ENCODE measurements around the gene BCL2.
"Not testable (repeated sequence)": the region's sequence is repeated elsewhere in the genome, so short reads cannot be mapped to it uniquely, and the experiment has no call there.

Gene BCL2

GRCh38 chr18:63319383-63320122 lies at the start of gene BCL2:
Gene BCL2 (minus strand): TSS chr18:63319769.
- Mint-ChIP-seq H3K4me3 (peak within 1 kb of the TSS; percentile 94 to 97), H3K27ac (peak within 1 kb of the TSS; percentile 98), H3K27me3 (no peaks in the 10 kb centered on the region), H3K9me3 (no peaks in the 10 kb centered on the region), H3K36me3 (peaks cover 35 to 41% of the 10 kb centered on the region in 2 donors), H3K4me1 (peaks cover 28 to 40% of the 10 kb centered on the region in 2 donors)
- ATAC-seq (replicated peaks) (peak; percentile 19 to 32), DNase-seq (no peak)

- H3K9me3 Mint-ChIP-seq, result peaks cover 0 to 8% of the 10 kb centered on the region in 2 donors
- peaks cover 2 to 14% of the 10 kb centered on the region in 2 donors for H3K36me3 Mint-ChIP-seq
- ATAC-seq (replicated peaks), result no peak
- H3K27ac Mint-ChIP-seq, result peak overlapping the region; percentile 88
- H3K27me3 Mint-ChIP-seq, result no peaks in the 10 kb centered on the region
- DNase-seq, result no peak
- H3K4me3 Mint-ChIP-seq, result peak overlapping the region; percentile 93 to 96
- H3K4me1 Mint-ChIP-seq, result peaks cover 10 to 24% of the 10 kb centered on the region in 2 donors
These were observed 49.0 kb upstream of the BCL2 start for GRCh38 chr18:63368611-63369010.

GRCh38 chr18:63367053-63367953 lies 47.7 kb upstream of the BCL2 start, which contains the start of gene KDSR:
Gene KDSR (minus strand): TSS chr18:63367206. CDS start chr18:63367118, 88 bp downstream.
- ATAC-seq (replicated peaks) (peak; percentile 89 to 92), DNase-seq (peak; percentile 80)
- H3K27ac Mint-ChIP-seq, result peak within 1 kb of the TSS; percentile 92
- H3K4me3 Mint-ChIP-seq, result peak within 1 kb of the TSS; percentile 93 to 96
- H3K4me1 Mint-ChIP-seq, result peaks cover 10 to 24% of the 10 kb centered on the region in 2 donors
- H3K36me3 Mint-ChIP-seq, result peaks cover 2 to 16% of the 10 kb centered on the region in 2 donors
- no peaks in the 10 kb centered on the region for H3K27me3 Mint-ChIP-seq
- peaks cover 0 to 8% of the 10 kb centered on the region in 2 donors for H3K9me3 Mint-ChIP-seq

DNA sequence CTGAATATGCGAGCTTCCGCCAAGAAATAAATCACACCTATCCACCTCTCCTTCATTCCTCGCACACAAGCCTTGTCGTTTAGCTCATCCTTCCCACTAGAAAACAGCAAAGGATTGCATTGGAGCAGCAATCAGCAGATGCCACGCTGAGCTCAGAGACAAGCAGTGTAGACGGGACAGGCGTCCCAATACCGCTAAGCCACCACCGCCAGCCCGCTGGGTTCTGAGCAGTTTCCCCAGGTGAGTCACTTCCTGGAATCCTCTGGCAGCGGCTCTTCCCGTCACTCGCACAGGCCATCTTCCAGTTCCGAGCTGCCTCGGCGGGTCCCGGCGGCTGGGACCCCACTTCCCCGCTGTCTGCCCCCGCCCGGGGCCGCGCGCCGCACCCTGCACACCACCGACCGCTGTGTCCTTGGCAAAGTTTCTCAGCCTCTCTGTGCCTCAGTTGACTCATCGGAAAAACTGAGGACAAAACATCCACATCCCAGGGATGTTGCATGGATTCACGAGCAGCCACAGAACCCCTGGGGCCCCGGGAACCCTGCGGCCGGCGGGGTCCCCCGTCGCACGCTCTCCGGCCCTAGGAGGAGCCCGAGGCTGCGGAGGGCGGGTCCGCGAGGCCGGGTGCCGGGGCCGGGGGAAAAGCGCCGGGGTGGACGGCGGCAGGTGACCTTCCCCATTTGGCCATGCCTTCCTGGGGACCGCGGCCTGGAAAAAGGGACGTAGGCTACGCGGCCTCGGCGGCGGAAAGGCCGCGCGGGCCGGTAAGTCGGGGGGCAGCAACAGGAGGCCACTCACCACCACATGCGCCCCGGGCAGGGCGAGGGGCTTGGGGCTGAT lies 46.9 kb upstream of the BCL2 start:
- peaks cover 7 to 21% of the 10 kb centered on the region in 2 donors for H3K36me3 Mint-ChIP-seq
- no peaks in the 10 kb centered on the region for H3K27me3 Mint-ChIP-seq
- ATAC-seq (replicated peaks), result peak; percentile 40 to 44
- peak overlapping the region; percentile 93 to 96 for H3K4me3 Mint-ChIP-seq
- H3K4me1 Mint-ChIP-seq, result peaks cover 10 to 24% of the 10 kb centered on the region in 2 donors
- peak; percentile 15 for DNase-seq
- H3K9me3 Mint-ChIP-seq, result peaks cover 0 to 8% of the 10 kb centered on the region in 2 donors
- H3K27ac Mint-ChIP-seq, result peak overlapping the region; percentile 89

DNA sequence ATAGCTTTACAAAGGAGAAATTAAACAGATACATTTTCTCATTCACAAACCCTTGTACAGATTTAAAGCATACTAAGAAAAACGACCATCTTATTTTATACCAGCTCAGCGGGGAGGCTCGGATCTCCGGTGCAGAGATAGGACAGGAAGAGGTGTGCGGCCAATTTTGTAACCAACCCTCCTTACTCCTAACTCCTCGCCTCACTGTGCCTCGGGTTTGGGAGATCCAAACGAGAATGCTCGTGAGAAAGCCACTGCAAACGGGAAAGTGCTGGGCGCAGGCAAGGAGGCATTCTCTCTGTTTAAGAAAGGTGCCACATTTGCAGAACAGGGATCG lies 46.3 kb upstream of the BCL2 start:
- Mint-ChIP-seq H3K9me3 (peaks cover 0 to 8% of the 10 kb centered on the region in 2 donors), H3K4me3 (peak overlapping the region; percentile 93 to 96), H3K27me3 (no peaks in the 10 kb centered on the region), H3K4me1 (peaks cover 10 to 24% of the 10 kb centered on the region in 2 donors), H3K36me3 (peaks cover 7 to 21% of the 10 kb centered on the region in 2 donors), H3K27ac (peak overlapping the region; percentile 89)
- ATAC-seq (replicated peaks) (no peak), DNase-seq (no peak)

- Mint-ChIP-seq H3K4me1 (peaks cover 10 to 24% of the 10 kb centered on the region in 2 donors), H3K36me3 (peaks cover 7 to 16% of the 10 kb centered on the region in 2 donors), H3K27ac (no peak overlapping the region), H3K9me3 (peaks cover 0 to 7% of the 10 kb centered on the region in 2 donors), H3K4me3 (no peak overlapping the region), H3K27me3 (no peaks in the 10 kb centered on the region)
- ATAC-seq (replicated peaks) (no peak), DNase-seq (no peak)
These were observed 44.4 kb upstream of the BCL2 start for GRCh38 chr18:63363951-63364350.

GRCh38 chr18:63363420-63363819 lies 43.9 kb upstream of the BCL2 start:
- Mint-ChIP-seq H3K4me1 (peaks cover 10 to 22% of the 10 kb centered on the region in 2 donors), H3K36me3 (peaks cover 7 to 13% of the 10 kb centered on the region in 2 donors)
- H3K27ac Mint-ChIP-seq; ATAC-seq (replicated peaks); H3K9me3 Mint-ChIP-seq; DNase-seq; H3K27me3 Mint-ChIP-seq; H3K4me3 Mint-ChIP-seq: not testable (repeated sequence)

DNA sequence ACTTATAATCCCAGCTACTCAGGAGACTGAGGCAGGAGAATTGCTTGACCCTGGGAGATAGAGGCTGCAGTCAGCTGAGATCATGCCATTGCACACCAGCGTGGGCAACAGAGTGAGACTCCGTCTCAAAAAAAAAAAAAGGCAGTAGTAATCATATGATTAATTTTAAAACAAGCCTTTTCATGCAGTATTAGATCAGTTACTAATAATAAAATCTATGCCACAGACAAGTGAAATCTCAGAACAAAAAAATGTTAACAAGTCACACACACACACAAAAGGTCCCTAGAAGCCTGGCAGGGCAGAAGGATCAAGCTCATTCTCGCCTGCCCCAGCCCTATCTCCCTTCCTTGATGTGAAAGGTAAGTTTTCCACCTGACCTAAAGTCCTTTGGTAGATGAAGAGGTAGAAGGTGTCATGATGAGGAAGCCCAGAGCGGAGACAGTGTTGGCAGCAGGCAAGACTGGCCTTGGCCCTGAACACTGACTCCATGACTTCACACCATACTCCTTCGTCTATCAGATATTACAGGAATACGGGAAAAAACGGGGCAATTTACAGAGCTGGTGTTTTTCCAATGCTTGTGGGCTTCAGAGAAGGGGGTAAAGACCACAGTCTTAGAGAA lies 36.8 kb upstream of the BCL2 start:
- Mint-ChIP-seq H3K4me1 (no peaks in the 10 kb centered on the region), H3K36me3 (peaks cover 14 to 27% of the 10 kb centered on the region in 2 donors), H3K27me3 (no peaks in the 10 kb centered on the region), H3K9me3 (no peaks in the 10 kb centered on the region), H3K27ac (no peak overlapping the region), H3K4me3 (no peak overlapping the region)
- DNase-seq, result no peak
- no peak for ATAC-seq (replicated peaks)

DNA sequence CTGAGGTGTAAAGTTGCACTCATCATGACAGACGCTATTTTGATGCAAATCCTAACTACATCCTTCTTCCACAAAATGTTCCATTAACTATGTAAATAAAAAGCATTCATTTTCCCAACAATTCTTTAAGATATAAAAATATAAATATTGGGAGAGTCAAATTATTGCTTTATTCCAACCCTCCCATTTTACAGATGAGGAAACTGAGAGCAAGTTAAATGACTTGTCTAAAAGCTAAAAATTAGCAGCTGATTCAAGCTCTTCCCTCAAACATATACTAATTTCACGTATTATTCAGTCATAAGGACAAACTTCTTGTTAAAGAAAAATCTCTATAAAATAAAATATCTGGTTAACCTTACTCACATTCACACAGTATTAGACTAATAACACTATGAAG lies 30.7 kb upstream of the BCL2 start:
- DNase-seq (no peak), ATAC-seq (replicated peaks) (no peak)
- peaks cover 31 to 46% of the 10 kb centered on the region in 2 donors for H3K36me3 Mint-ChIP-seq

DNA sequence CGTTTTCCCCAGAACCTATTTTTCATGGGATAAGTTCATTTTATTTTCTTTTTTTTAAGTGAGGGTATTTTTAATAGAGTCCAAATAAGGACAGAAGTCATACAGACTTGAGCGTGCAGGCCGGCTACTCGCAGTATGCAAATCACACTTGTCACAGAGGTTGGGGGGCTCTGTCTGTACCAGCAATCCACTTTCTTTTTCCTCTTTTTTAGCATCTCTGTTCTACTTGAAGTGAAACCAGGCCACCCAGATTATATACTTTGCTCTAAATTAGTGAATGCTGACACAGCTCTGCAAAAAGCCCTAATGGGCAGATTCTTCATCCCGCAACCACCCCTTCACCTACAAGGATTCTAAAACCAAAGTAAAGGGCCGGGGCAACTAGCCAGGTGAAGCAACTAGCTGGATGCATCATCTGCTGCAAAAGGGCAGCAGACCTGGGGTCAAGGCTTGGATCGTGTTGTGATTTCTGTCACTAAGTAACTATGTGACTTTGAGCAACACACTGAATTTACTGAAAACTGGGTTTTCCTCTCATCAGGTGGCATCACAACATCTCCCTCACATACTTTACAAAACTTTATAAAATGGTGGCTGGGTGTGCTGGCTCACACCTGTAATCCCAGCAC lies 29.1 kb upstream of the BCL2 start:
- H3K4me3 Mint-ChIP-seq, result no peak overlapping the region
- H3K4me1 Mint-ChIP-seq, result peaks cover 0 to 4% of the 10 kb centered on the region in 2 donors
- no peak overlapping the region for H3K27ac Mint-ChIP-seq
- no peaks in the 10 kb centered on the region for H3K9me3 Mint-ChIP-seq
- ATAC-seq (replicated peaks) (peak in 1 of 2 donors; percentile 41), DNase-seq (no peak)
- no peaks in the 10 kb centered on the region for H3K27me3 Mint-ChIP-seq
- peaks cover 39 to 49% of the 10 kb centered on the region in 2 donors for H3K36me3 Mint-ChIP-seq

More for the DNA sequence above, 30.7 kb upstream of the BCL2 start:
- Mint-ChIP-seq H3K9me3 (no peaks in the 10 kb centered on the region), H3K27me3 (no peaks in the 10 kb centered on the region), H3K4me1 (peaks cover 0 to 2% of the 10 kb centered on the region in 2 donors), H3K4me3 (no peak overlapping the region), H3K27ac (no peak overlapping the region)

DNA sequence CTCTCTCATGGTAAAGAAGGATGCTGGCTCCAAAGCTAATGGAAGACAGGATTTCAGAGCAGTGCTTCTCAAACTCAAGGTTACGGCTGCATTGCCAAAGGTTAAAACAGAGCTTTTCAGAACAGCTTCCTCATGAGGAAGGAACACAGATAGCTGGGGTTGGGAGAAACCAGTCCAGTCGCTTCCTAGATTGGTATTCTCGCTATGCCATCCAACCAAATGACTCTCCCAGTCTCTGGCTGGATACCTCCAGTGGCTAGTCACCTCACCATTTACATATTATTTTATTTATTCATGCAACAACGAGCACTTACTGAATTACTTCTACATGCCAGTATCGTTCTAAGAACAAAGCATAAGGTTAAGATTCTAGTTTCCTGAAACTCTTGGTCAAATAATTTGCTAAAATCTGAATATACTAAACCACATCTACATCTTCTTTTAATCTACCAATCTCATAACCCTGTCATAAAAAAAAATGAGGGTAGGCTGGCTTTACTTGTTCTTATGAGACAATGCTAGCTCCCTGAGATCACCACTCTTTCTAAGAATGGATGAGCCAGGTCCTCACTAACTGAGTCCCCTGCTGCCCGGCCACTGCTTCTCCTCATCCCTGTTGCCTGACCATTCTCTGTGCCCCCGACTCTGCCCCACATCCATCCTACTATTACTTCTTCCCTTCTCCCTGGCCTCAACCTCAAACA lies 27.1 kb upstream of the BCL2 start:
- Mint-ChIP-seq H3K27me3 (no peaks in the 10 kb centered on the region), H3K27ac (no peak overlapping the region), H3K4me1 (peaks cover 0 to 4% of the 10 kb centered on the region in 2 donors), H3K4me3 (no peak overlapping the region), H3K36me3 (peaks cover 40 to 57% of the 10 kb centered on the region in 2 donors), H3K9me3 (no peaks in the 10 kb centered on the region)
- no peak for DNase-seq
- no peak for ATAC-seq (replicated peaks)

DNA sequence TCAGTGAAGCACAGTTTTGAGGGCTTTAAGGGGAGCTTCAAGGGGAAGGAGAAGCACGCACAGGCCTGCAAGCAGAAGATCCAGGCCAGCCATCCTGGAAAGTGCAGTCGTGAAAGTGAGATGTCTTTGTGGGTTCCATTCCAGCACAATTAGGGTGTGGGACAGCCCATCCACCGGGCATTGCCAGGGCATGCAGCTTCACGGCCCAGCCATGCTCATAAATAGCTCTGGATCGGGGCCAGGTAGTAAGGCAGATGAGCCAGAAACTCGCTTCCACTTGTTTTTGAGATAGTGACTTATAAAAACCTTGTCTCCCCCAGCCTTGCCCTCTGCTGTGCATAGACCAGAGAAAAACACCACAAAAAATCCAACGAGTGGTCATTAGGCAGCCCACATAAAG lies 26.5 kb upstream of the BCL2 start:
- DNase-seq (no peak), ATAC-seq (replicated peaks) (no peak)
- H3K9me3 Mint-ChIP-seq, result no peaks in the 10 kb centered on the region
- H3K27ac Mint-ChIP-seq, result no peak overlapping the region
- no peaks in the 10 kb centered on the region for H3K27me3 Mint-ChIP-seq
- H3K4me3 Mint-ChIP-seq, result no peak overlapping the region
- H3K36me3 Mint-ChIP-seq, result peaks cover 42 to 61% of the 10 kb centered on the region in 2 donors
- peaks cover 0 to 4% of the 10 kb centered on the region in 2 donors for H3K4me1 Mint-ChIP-seq

All from stimulated activated naive B cell treated with anti-CD40 and anti-IgM and Interleukin-4, amounts not matched to agents 10 μg/mL and 1 μg/mL and 100 μg/mL, for 72 hours (primary cell).